A549 (cell line): ENCODE measurements around the gene C1QTNF1. TPM values are rescaled to one million over a fixed set of nuclear protein-coding genes. Genes with fewer than 3 reads are reported as not detected.

ENCODE experiments used
- ATAC-seq, 2 experiments: fragments of 200-7000 bp in 1 of 2; fragments of >200 bp in 1 of 2; cut with Nextera tagmentation in 1 of 2; cut with Tn5 transposase in 1 of 2; 3 replicates each; pipeline versions ENCODE4 v1.8.0 to v1.9.1; 2018 to 2020; ENCODE audit warnings: mild to moderate bottlenecking in 1 of 2, moderate library complexity in 1 of 2
- CTCF ChIA-PET: fragments of 300-600 bp; sonication (Branson Sonifier 250); formaldehyde crosslinking; extraction: SDS; loops from one replicate; lab custom pipeline; 2021; ENCODE audit warnings: antibody characterized with exemption, inconsistent platforms; lab: Yijun Ruan, JAX
- POLR2A ChIA-PET: fragments of 350-600 bp; formaldehyde crosslinking; extraction: SDS; loops from one replicate; lab custom pipeline; 2021; ENCODE audit warnings: antibody characterized with exemption, inconsistent platforms; lab: Yijun Ruan, JAX
- DNase-seq, 2 experiments: peaks; one replicate each; pipeline versions ENCODE4 v3.0.0 to v3.0.0-alpha.2; 2011 to 2016; ENCODE audit warnings: low read depth in 1 of 2, low spot score in 1 of 2
- FAIRE-seq: peaks from 2 replicates; lab custom pipeline; 2011; peaks lifted over from hg19 to GRCh38; lab: Jason Lieb, UNC
- H3K27ac ChIP-seq, 2 experiments: fragments of >200 bp; sonication (Bioruptor Twin); formaldehyde crosslinking; 3 replicates each; pipeline ENCODE4 v1.5.1; 2016 to 2017
- H3K4me1 ChIP-seq: fragments of >200 bp; sonication (Bioruptor Twin); formaldehyde crosslinking; 3 replicates; pipeline ENCODE4 v1.6.1; 2016
- H3K4me2 ChIP-seq: fragments of >200 bp; sonication (Bioruptor Twin); formaldehyde crosslinking; 3 replicates; pipeline ENCODE4 v1.6.1; 2016
- H3K4me3 ChIP-seq: fragments of >200 bp; sonication (Bioruptor Twin); formaldehyde crosslinking; 3 replicates; pipeline ENCODE4 v1.5.1; 2016
- H3K9me3 ChIP-seq: fragments of >200 bp; sonication (Bioruptor Twin); formaldehyde crosslinking; 3 replicates; pipeline ENCODE4 v1.6.1; 2016
- BHLHE40 ChIP-seq: IDR thresholded peaks from 2 replicates; pipeline ENCODE4 v1.6.1; 2012; ENCODE audit warnings: low read depth, low read length, inconsistent platforms
- CBX2 ChIP-seq: fragments of 200-600 bp; sonication (generic); IDR thresholded peaks from 2 replicates; pipeline ENCODE4 v1.6.1; 2016; ENCODE audit warnings: low read depth, mild to moderate bottlenecking, borderline replicate concordance
- EP300 ChIP-seq, 2 experiments: fragments of >200 bp; sonication (Bioruptor Twin); formaldehyde crosslinking; IDR thresholded peaks; 2 replicates in 1 of 2; 3 replicates in 1 of 2; pipeline ENCODE4 v1.6.1; 2016 to 2017
- ESRRA ChIP-seq: fragments of 150-350 bp; IDR thresholded peaks from 2 replicates; pipeline ENCODE4 v1.6.1; 2014; ENCODE audit warnings: mild to moderate bottlenecking, low read length, borderline replicate concordance
- HEYL ChIP-seq: fragments of 250-450 bp; sonication (Bioruptor Pico); IDR thresholded peaks from 2 replicates; pipeline ENCODE4 v1.8.0; 2021; ENCODE audit warnings: mild to moderate bottlenecking, moderate library complexity
- JUN ChIP-seq, 2 experiments: fragments of >200 bp; sonication (Bioruptor Twin); formaldehyde crosslinking; IDR thresholded peaks; 2 replicates in 1 of 2; 3 replicates in 1 of 2; pipeline ENCODE4 v1.6.1; 2016 to 2017
- KDM1A ChIP-seq: fragments of 200-600 bp; sonication (generic); IDR thresholded peaks from 2 replicates; pipeline ENCODE4 v1.6.1; 2016; ENCODE audit warnings: low read depth, mild to moderate bottlenecking
- MAFK ChIP-seq: fragments of 450-650 bp; IDR thresholded peaks from 2 replicates; pipeline ENCODE4 v1.6.1; 2014; ENCODE audit not compliant: partially characterized antibody
- MYC ChIP-seq: IDR thresholded peaks from 2 replicates; pipeline ENCODE4 v1.6.1; 2012; ENCODE audit warnings: mild to moderate bottlenecking, inconsistent platforms, low read length, improper control_type of control experiment, borderline replicate concordance
- NR3C1 ChIP-seq: fragments of >200 bp; sonication (Bioruptor Twin); formaldehyde crosslinking; IDR thresholded peaks from 3 replicates; pipeline ENCODE4 v1.6.1; 2017
- PHF8 ChIP-seq: fragments of 200-600 bp; sonication (generic); IDR thresholded peaks from 2 replicates; pipeline ENCODE4 v1.6.1; 2016; ENCODE audit warnings: low read depth, mild to moderate bottlenecking, antibody characterized with exemption, moderate library complexity, borderline replicate concordance
- POLR2A ChIP-seq: IDR thresholded peaks from 2 replicates; pipeline ENCODE4 v1.6.1; 2012; ENCODE audit warnings: mild to moderate bottlenecking, low read length
- RAD21 ChIP-seq, 2 experiments: fragments of >200 bp in 1 of 2; sonication (Bioruptor Twin) in 1 of 2; formaldehyde crosslinking in 1 of 2; IDR thresholded peaks in 1 of 2; conservative IDR thresholded peaks in 1 of 2; 2 replicates in 1 of 2; 3 replicates in 1 of 2; pipeline ENCODE4 v1.6.1; 2012 to 2018; ENCODE audit warnings: inconsistent platforms in 1 of 2
- RNF2 ChIP-seq: fragments of 200-600 bp; sonication (generic); IDR thresholded peaks from 2 replicates; pipeline ENCODE4 v1.6.1; 2016; ENCODE audit warnings: low read depth, mild to moderate bottlenecking, antibody characterized with exemption, moderate library complexity, borderline replicate concordance
- WGBS: methylation state at CpG from one replicate; pipeline ENCODE4 v1.1.6; 2017; ENCODE audit errors: missing lambda C conversion rate; 5-methylcytosine and 5-hydroxymethylcytosine counted together
- polyA plus RNA-seq, 4 experiments: library from polyadenylated mRNA; depleted of rRNA in 3 of 4; stranded (reverse); fragments of >200 nt; fragmentation: RNase III in 1 of 4; extraction: RNeasy Plus Mini Kit Qiagen cat#74134 plus additional on column Dnase treatment in 1 of 4; gene quantifications; 2 replicates in 3 of 4; 3 replicates in 1 of 4; pipeline ENCODE4 v1.2.3, GENCODE V29; 2011 to 2017
- TF ChIP-seq, protein P1 (sequence below): fragments of 200-600 bp; sonication (generic); IDR thresholded peaks from 2 replicates; pipeline ENCODE4 v1.6.1; 2016; ENCODE audit warnings: antibody characterized with exemption, mild to moderate bottlenecking, moderate library complexity
- TF ChIP-seq, protein P2 (sequence below): fragments of >200 bp; sonication (Bioruptor Twin); formaldehyde crosslinking; IDR thresholded peaks from 3 replicates; pipeline ENCODE4 v1.6.1; 2016
- TF ChIP-seq, protein P3 (sequence below): IDR thresholded peaks from 2 replicates; pipeline ENCODE4 v1.6.1; 2012
- TF ChIP-seq, protein P4 (sequence below): IDR thresholded peaks from 2 replicates; pipeline ENCODE4 v1.6.1; 2012
- TF ChIP-seq, protein P5 (sequence below): IDR thresholded peaks from 2 replicates; pipeline ENCODE4 v1.6.1; 2012; ENCODE audit warnings: low read depth, borderline replicate concordance

C1QTNF1 gene
- polyA plus RNA-seq, 2 of the 4 experiments (the other 2 are of a cell fraction) = 10.2 to 26.1 TPM

DNA sequence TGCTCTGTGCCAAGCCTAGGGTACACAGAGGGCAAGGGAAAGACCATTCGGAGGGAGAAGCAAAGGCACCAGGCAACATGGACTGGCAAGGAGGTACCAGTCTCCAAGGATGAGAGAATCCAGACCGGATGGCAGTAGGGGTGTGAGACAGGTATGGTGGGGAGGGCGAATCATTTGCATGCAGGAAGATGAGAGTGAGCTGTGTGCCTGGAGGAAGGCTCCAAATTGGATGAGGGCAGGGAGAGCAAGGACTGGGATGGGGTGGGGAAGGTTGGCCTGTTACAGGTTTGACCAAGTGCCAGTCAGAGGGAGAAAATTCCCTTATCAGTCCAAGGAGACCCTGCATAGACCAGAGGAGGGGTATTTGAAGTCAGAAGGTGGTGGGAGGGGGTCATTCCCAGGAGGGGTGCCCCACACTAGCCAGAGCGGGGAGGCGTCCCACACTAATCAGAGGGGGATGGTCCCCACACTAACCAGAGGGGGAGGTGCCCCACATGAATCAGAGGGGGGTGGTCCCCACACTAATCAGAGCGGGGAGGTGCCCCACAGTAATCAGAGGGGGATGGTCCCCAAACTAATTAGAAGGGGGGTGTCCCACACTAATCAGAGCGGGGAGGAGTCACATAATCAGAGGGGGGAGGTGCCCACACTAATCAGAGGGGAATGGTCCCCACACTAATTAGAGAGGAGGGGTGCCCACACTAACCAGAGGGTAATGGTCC, 15.1 kb upstream of the C1QTNF1 start (continued):
- TF ChIP-seq ESRRA = no peak
- TF ChIP-seq RAD21 (conservative IDR thresholded peaks at IDR 0.05 in 1 of 2, IDR thresholded peaks at IDR 0.05 in 1 of 2) = no peak
- TF ChIP-seq HEYL = no peak
- no peak for TF ChIP-seq KDM1A
- no peak for TF ChIP-seq RNF2

DNA sequence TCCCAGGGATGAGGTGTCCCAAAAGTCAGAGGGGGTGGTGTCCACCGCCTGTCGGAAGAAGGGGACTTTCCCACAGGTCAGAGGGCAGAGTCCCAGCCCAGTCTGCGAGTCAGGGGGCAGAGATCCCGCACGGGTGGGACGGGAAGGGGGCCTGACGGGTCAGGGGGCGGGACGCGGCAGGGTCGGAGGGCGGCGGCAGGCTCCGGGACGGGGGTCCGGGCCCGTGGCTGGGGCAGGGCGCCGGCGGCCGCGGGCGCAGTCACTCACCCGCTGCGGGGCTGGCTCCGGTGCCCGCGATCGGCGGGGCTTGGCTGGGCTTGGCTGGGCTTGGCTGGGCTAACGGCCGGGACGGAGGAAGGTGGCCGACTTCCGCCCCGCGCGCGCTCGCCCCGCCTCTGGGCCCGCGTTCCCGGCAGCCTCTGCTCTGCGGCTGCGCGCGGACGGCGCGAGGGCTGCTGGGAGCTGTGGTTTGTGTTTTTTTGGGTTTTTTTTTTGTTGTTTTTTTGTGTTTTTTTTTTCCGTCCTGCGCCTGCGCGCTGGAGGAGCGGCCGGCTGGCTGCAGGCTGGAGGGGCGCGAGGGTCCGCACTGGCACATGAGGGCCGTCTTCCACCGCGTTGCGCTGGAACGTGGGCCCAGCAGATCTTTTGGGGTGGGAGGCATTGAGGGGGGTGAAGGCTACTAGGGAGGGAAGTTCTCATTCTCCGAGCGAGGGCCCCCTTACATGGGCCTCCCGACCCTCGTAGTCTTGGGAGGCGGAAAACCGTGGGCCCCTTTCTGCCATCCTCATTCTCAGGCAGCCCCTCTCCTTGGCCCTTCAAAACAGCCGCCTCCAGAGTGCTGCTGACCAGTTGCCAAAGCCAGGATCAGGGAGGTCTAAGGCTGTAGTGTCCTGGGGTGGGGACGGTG, 14.3 kb upstream of the C1QTNF1 start, which contains the start of gene CANT1:
Gene CANT1, minus strand, starts transcription at position 368 of the 907 bp plus-strand sequence. CDS start 12,142 bp downstream, outside the sequence.
- peaks cover 8% of the 10 kb centered on the region; the same call in 1 of the 3 replicates for H3K9me3 ChIP-seq
- POLR2A ChIA-PET = interaction anchor here (0.6 to 1.3 kb wide), 10 partner anchors 11 to 629 kb away, joined by 3 to 7 read pairs (median 3); partner anchors contain the start of gene USP36
- CTCF ChIA-PET = interaction anchor here (0.6 to 14.8 kb wide), 12 partner anchors 8 to 1147 kb away, joined by 3 to 376 read pairs (median 4); no protein-coding TSS in a partner anchor
- H3K27ac ChIP-seq = peak within 1 kb of the TSS; percentile 98 to 99
- H3K4me3 ChIP-seq = peak within 1 kb of the TSS; percentile 98
- TF ChIP-seq CBX2 (no peak), MYC (no peak), POLR2A (peak; percentile 65), BHLHE40 (no peak), MAFK (no peak), EP300 (IDR thresholded peaks at IDR 0.05) (no peak), PHF8 (peak; percentile 50), JUN (IDR thresholded peaks at IDR 0.05) (peak; percentile 57 to 79; a peak in 4 of 5 replicates), NR3C1 (no peak)
- TF ChIP-seq, protein P1, sequence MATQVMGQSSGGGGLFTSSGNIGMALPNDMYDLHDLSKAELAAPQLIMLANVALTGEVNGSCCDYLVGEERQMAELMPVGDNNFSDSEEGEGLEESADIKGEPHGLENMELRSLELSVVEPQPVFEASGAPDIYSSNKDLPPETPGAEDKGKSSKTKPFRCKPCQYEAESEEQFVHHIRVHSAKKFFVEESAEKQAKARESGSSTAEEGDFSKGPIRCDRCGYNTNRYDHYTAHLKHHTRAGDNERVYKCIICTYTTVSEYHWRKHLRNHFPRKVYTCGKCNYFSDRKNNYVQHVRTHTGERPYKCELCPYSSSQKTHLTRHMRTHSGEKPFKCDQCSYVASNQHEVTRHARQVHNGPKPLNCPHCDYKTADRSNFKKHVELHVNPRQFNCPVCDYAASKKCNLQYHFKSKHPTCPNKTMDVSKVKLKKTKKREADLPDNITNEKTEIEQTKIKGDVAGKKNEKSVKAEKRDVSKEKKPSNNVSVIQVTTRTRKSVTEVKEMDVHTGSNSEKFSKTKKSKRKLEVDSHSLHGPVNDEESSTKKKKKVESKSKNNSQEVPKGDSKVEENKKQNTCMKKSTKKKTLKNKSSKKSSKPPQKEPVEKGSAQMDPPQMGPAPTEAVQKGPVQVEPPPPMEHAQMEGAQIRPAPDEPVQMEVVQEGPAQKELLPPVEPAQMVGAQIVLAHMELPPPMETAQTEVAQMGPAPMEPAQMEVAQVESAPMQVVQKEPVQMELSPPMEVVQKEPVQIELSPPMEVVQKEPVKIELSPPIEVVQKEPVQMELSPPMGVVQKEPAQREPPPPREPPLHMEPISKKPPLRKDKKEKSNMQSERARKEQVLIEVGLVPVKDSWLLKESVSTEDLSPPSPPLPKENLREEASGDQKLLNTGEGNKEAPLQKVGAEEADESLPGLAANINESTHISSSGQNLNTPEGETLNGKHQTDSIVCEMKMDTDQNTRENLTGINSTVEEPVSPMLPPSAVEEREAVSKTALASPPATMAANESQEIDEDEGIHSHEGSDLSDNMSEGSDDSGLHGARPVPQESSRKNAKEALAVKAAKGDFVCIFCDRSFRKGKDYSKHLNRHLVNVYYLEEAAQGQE = no peak
- TF ChIP-seq, protein P2, sequence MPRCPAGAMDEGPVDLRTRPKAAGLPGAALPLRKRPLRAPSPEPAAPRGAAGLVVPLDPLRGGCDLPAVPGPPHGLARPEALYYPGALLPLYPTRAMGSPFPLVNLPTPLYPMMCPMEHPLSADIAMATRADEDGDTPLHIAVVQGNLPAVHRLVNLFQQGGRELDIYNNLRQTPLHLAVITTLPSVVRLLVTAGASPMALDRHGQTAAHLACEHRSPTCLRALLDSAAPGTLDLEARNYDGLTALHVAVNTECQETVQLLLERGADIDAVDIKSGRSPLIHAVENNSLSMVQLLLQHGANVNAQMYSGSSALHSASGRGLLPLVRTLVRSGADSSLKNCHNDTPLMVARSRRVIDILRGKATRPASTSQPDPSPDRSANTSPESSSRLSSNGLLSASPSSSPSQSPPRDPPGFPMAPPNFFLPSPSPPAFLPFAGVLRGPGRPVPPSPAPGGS = peak; percentile 91
- TF ChIP-seq, protein P3, sequence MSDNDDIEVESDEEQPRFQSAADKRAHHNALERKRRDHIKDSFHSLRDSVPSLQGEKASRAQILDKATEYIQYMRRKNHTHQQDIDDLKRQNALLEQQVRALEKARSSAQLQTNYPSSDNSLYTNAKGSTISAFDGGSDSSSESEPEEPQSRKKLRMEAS = peak; percentile 61; the same call in 1 of the 2 replicates
- TF ChIP-seq, protein P4, sequence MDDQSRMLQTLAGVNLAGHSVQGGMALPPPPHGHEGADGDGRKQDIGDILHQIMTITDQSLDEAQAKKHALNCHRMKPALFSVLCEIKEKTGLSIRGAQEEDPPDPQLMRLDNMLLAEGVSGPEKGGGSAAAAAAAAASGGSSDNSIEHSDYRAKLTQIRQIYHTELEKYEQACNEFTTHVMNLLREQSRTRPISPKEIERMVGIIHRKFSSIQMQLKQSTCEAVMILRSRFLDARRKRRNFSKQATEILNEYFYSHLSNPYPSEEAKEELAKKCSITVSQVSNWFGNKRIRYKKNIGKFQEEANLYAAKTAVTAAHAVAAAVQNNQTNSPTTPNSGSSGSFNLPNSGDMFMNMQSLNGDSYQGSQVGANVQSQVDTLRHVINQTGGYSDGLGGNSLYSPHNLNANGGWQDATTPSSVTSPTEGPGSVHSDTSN = no peak
- TF ChIP-seq, protein P5, sequence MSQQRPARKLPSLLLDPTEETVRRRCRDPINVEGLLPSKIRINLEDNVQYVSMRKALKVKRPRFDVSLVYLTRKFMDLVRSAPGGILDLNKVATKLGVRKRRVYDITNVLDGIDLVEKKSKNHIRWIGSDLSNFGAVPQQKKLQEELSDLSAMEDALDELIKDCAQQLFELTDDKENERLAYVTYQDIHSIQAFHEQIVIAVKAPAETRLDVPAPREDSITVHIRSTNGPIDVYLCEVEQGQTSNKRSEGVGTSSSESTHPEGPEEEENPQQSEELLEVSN = peak; percentile 48; the same call in 1 of the 2 replicates
- ATAC-seq (peak; percentile 86 to 97), DNase-seq (peak; percentile 87 to 95), FAIRE-seq (no peak)
- peaks cover 31% of the 10 kb centered on the region for H3K4me1 ChIP-seq
- WGBS = 5% methylated on average over 53 of the region's 73 CpGs
- peak within 1 kb of the TSS; percentile 94 for H3K4me2 ChIP-seq
